GM23338 (cell line): ENCODE measurements around the gene OR5AR1.

Experiments
- CREB1 ChIP-seq: fragments of 250-450 bp; sonication (Bioruptor Pico); IDR thresholded peaks from 2 replicates; pipeline ENCODE4 v1.5.0; 2020; ENCODE audit warnings: low read depth, mild to moderate bottlenecking, moderate library complexity
- CTCF ChIP-seq, 2 experiments: fragments of 200-600 bp in 1 of 2; sonication (generic) in 1 of 2; conservative IDR thresholded peaks; 2 replicates each; pipeline versions ENCODE4 v1.5.1 to v1.6.1; 2016 to 2017; ENCODE audit warnings: antibody characterized with exemption in 2 of 2, low read depth in 2 of 2, mild to moderate bottlenecking in 2 of 2, moderate library complexity in 1 of 2
- ETS1 ChIP-seq: IDR thresholded peaks from 2 replicates; pipeline ENCODE4 v1.6.1; 2016; ENCODE audit warnings: antibody characterized with exemption
- EZH2 ChIP-seq: fragments of 200-600 bp; sonication (generic); IDR thresholded peaks from one replicate; pipeline ENCODE4 v1.8.0; 2017; ENCODE audit warnings: antibody characterized with exemption, mild to moderate bottlenecking, low read depth; ENCODE audit not compliant: unreplicated experiment
- EZH2phosphoT487 ChIP-seq: fragments of 200-600 bp; sonication (generic); IDR thresholded peaks from one replicate; pipeline ENCODE4 v1.8.1; 2018; ENCODE audit warnings: antibody characterized with exemption; ENCODE audit not compliant: unreplicated experiment
- JUNB ChIP-seq: IDR thresholded peaks from one replicate; pipeline ENCODE4 v1.6.1; 2016; ENCODE audit warnings: antibody characterized with exemption; ENCODE audit not compliant: unreplicated experiment
- NANOG ChIP-seq: IDR thresholded peaks from 2 replicates; pipeline ENCODE4 v1.6.1; 2016; ENCODE audit warnings: antibody characterized with exemption, borderline replicate concordance
- POLR2AphosphoS5 ChIP-seq: IDR thresholded peaks from 2 replicates; pipeline ENCODE4 v1.6.1; 2016; ENCODE audit warnings: antibody characterized with exemption, low read depth
- REST ChIP-seq: IDR thresholded peaks from one replicate; pipeline ENCODE4 v1.6.1; 2018; ENCODE audit warnings: antibody characterized with exemption; ENCODE audit not compliant: unreplicated experiment
- STAT1 ChIP-seq: IDR thresholded peaks from one replicate; pipeline ENCODE4 v1.6.1; 2016; ENCODE audit warnings: antibody characterized with exemption; ENCODE audit not compliant: unreplicated experiment
- ZNF331 ChIP-seq: fragments of 250-450 bp; sonication (Bioruptor Pico); IDR thresholded peaks from 2 replicates; pipeline ENCODE4 v1.5.0; 2020; ENCODE audit warnings: low read depth, mild to moderate bottlenecking, moderate library complexity

DNA sequence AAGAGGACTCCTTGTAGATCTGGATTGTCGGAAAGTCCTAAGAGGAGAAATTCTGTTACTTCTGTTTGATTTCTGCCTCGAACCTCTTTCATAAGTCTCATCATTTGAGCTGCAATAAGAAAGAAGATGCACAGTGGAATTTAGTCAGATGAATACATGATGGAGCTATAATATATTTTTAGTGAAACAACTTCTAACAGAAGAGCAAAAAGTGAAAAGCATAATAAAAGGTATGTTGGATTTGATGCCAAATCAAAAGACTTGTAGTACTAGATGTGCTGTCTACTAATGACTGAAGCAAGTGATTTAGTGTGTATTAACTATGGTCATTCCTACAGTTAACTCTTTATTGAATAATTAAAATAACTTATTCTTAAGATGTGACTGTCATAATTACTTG is 21.1 kb upstream of the OR5AR1 start, which contains the start of gene OR5AP2:
- TF ChIP-seq EZH2phosphoT487 = no peak
- no peak for TF ChIP-seq CTCF (conservative IDR thresholded peaks at IDR 0.05; ENCODE audit: low read depth in 2 of 2)
- no peak for TF ChIP-seq CREB1 (CRISPR knock-in tag)
- no peak for TF ChIP-seq REST
- TF ChIP-seq POLR2AphosphoS5 = no peak
- no peak for TF ChIP-seq JUNB
- no peak for TF ChIP-seq EZH2
- TF ChIP-seq NANOG = no peak
- TF ChIP-seq ETS1 = no peak
- no peak for TF ChIP-seq STAT1
- TF ChIP-seq ZNF331 = no peak
